HepG2 (cell line): Measurements from ENCODE around the gene ABCB8. TPM values are rescaled to one million over a fixed set of nuclear protein-coding genes. Genes with fewer than 3 reads are reported as not detected.

ENCODE experiments used
- BATF2 ChIP-seq: sonication (generic); formaldehyde crosslinking; IDR thresholded peaks from 2 replicates; pipeline ENCODE4 v1.8.0; 2022; ENCODE audit warnings: mild to moderate bottlenecking, missing genetic modification reagents, moderate library complexity
- FOXA3 ChIP-seq: IDR thresholded peaks from 2 replicates; pipeline ENCODE4 v1.6.1; 2016; ENCODE audit warnings: missing genetic modification reagents, missing compliant biosample characterization
- HNF1B ChIP-seq: sonication (generic); formaldehyde crosslinking; IDR thresholded peaks from 2 replicates; pipeline ENCODE4 v1.5.1; 2020; ENCODE audit warnings: mild to moderate bottlenecking, moderate library complexity, missing genetic modification reagents
- MTA3 ChIP-seq: sonication (generic); formaldehyde crosslinking; IDR thresholded peaks from 2 replicates; pipeline ENCODE4 v1.4.0; 2020; ENCODE audit warnings: missing genetic modification reagents
- NR1H2 ChIP-seq: sonication (generic); formaldehyde crosslinking; IDR thresholded peaks from 2 replicates; pipeline ENCODE4 v1.8.1; 2022; ENCODE audit warnings: low read depth, missing genetic modification reagents, borderline replicate concordance
- RFXANK ChIP-seq: IDR thresholded peaks from 2 replicates; pipeline ENCODE4 v1.6.1; 2016
- SMAD9 ChIP-seq: sonication (generic); formaldehyde crosslinking; IDR thresholded peaks from 2 replicates; pipeline ENCODE4 v1.5.1; 2020; ENCODE audit warnings: mild to moderate bottlenecking, missing genetic modification reagents
- SNAPC2 ChIP-seq: sonication (generic); formaldehyde crosslinking; IDR thresholded peaks from 2 replicates; pipeline ENCODE4 v1.8.1; 2022; ENCODE audit warnings: mild to moderate bottlenecking, missing genetic modification reagents
- SP4 ChIP-seq: sonication (generic); formaldehyde crosslinking; IDR thresholded peaks from 2 replicates; pipeline ENCODE4 v1.8.1; 2023; ENCODE audit warnings: mild to moderate bottlenecking, missing genetic modification reagents
- TFE3 ChIP-seq: IDR thresholded peaks from 2 replicates; pipeline ENCODE4 v1.6.1; 2016
- ZFP41 ChIP-seq: sonication (generic); formaldehyde crosslinking; IDR thresholded peaks from 2 replicates; pipeline ENCODE4 v1.4.0; 2020; ENCODE audit warnings: mild to moderate bottlenecking, missing genetic modification reagents, borderline replicate concordance
- ZNF124 ChIP-seq: sonication (generic); formaldehyde crosslinking; IDR thresholded peaks from 2 replicates; pipeline ENCODE4 v1.4.0; 2020; ENCODE audit warnings: missing genetic modification reagents
- ZNF318 ChIP-seq: sonication (generic); formaldehyde crosslinking; IDR thresholded peaks from 2 replicates; pipeline ENCODE4 v1.4.0; 2020; ENCODE audit warnings: mild to moderate bottlenecking, missing genetic modification reagents
- ZNF354B ChIP-seq: sonication (generic); formaldehyde crosslinking; IDR thresholded peaks from 2 replicates; pipeline ENCODE4 v1.8.0; 2022; ENCODE audit warnings: mild to moderate bottlenecking, missing genetic modification reagents
- ZNF496 ChIP-seq: sonication (generic); formaldehyde crosslinking; IDR thresholded peaks from 2 replicates; pipeline ENCODE4 v1.8.1; 2023; ENCODE audit warnings: mild to moderate bottlenecking, moderate library complexity, missing genetic modification reagents; ENCODE audit not compliant: insufficient replicate concordance
- ZNF567 ChIP-seq: sonication (generic); formaldehyde crosslinking; IDR thresholded peaks from 2 replicates; pipeline ENCODE4 v1.8.1; 2023; ENCODE audit warnings: mild to moderate bottlenecking, missing genetic modification reagents, borderline replicate concordance
- ZNF713 ChIP-seq: sonication (generic); formaldehyde crosslinking; IDR thresholded peaks from 2 replicates; pipeline ENCODE4 v1.4.0; 2020; ENCODE audit warnings: mild to moderate bottlenecking, missing genetic modification reagents
- polyA plus RNA-seq, 8 experiments: library from polyadenylated mRNA; depleted of rRNA in 3 of 8; stranded (reverse) in 7 of 8; unstranded in 1 of 8; fragments of >200 nt; fragmentation: Illumina TruSeq in 4 of 8; extraction: Trizol in 4 of 8; gene quantifications; 2 replicates each; pipeline versions ENCODE4 v1.2.1 to v1.2.3, GENCODE V29; 2011 to 2016; ENCODE audit warnings: low read depth in 4 of 8, missing spikeins in 1 of 8, mixed read lengths in 1 of 8; ENCODE audit not compliant: insufficient read depth in 1 of 8
- total RNA-seq, 5 experiments: library from RNA; depleted of rRNA; stranded (reverse); fragments of >200 nt; fragmentation: Illumina TruSeq; extraction: Trizol; gene quantifications; 2 replicates each; pipeline ENCODE4 v1.2.3, GENCODE V29; 2016; ENCODE audit warnings: low read depth in 1 of 5

Gene ABCB8
- total and polyA plus RNA-seq, 2 of the 13 experiments (the other 11 are each of a cell fraction or from before 2014, with no cell fraction given): 6.6 to 16.7 TPM

GRCh38 chr7:151080522-151081169, 52.4 kb downstream of the ABCB8 start, which contains the start of gene FASTK (continued):
- TF ChIP-seq BATF2 (CRISPR knock-in tag) (no peak), RFXANK (CRISPR knock-in tag) (0 out of 2 replicates have a peak, but pooled peaks have one; percentile 43), NR1H2 (CRISPR knock-in tag) (0 out of 2 replicates have a peak, but pooled peaks have one; percentile 55), SMAD9 (no peak), FOXA3 (CRISPR knock-in tag) (peak; percentile 31; the same call in 1 of the 2 replicates), HNF1B (0 out of 2 replicates have a peak, but pooled peaks have one; percentile 18), ZNF713 (CRISPR knock-in tag) (0 out of 2 replicates have a peak, but pooled peaks have one; percentile 7), MTA3 (no peak), SP4 (CRISPR knock-in tag) (peak; percentile 69; the same call in 1 of the 2 replicates), ZNF124 (no peak), ZNF318 (CRISPR knock-in tag) (no peak), ZNF354B (CRISPR knock-in tag) (0 out of 2 replicates have a peak, but pooled peaks have one; percentile 50), SNAPC2 (peak; percentile 37; the same call in 1 of the 2 replicates), TFE3 (no peak), ZFP41 (CRISPR knock-in tag) (no peak; the same call in 1 of the 2 replicates), ZNF496 (no peak), ZNF567 (CRISPR knock-in tag) (no peak; the same call in 1 of the 2 replicates)
